Measurements from ENCODE around the gene RASD1. TPM values are rescaled to one million over a fixed set of nuclear protein-coding genes. Genes with fewer than 3 reads are reported as not detected.
"Not testable (repeated sequence)": the region's sequence is repeated elsewhere in the genome, so short reads cannot be mapped to it uniquely, and the experiment has no call there.

The RASD1 gene
- total and polyA plus RNA-seq, 10 donors, result 2.9 to 52.3 (median 10.2) TPM

GRCh38 chr17:17492085-17492484, 4.1 kb downstream of the RASD1 start:
- no peaks in the 10 kb centered on the region for H3K9me3 ChIP-seq
- H3K27ac ChIP-seq, result no peak overlapping the region
- intact Hi-C loops (cut with DNase I; ENCODE audit: low total_unique reads), result no loop called here
- no peak for DNase-seq
- 82 to 90% (median 88%) methylated on average over 11 of the region's 11 CpGs for WGBS, 5 donors
- H3K27me3 ChIP-seq (replicated peaks in 1 of 7), result peaks cover 0 to 27% (median 17%) of the 10 kb centered on the region in 7 donors
- TF ChIP-seq POLR2AphosphoS5 (IDR thresholded peaks at IDR 0.05) (no peak), CTCF (IDR thresholded peaks at IDR 0.05 in 8 of 11, conservative IDR thresholded peaks at IDR 0.05 in 3 of 11) (no peak), POLR2A (IDR thresholded peaks at IDR 0.05) (no peak)
- H3K4me1 ChIP-seq, result peaks cover 16 to 60% (median 41%) of the 10 kb centered on the region in 6 donors
- no peak overlapping the region for H3K4me3 ChIP-seq
- peaks cover 2 to 62% (median 23%) of the 10 kb centered on the region in 6 donors for H3K36me3 ChIP-seq

GRCh38 chr17:17491546-17491988, 4.6 kb downstream of the RASD1 start:
- Histone ChIP-seq H3K4me3 (no peak overlapping the region), H3K27ac (no peak overlapping the region), H3K36me3 (peaks cover 2 to 67% (median 24%) of the 10 kb centered on the region in 6 donors), H3K4me1 (peaks cover 13 to 55% (median 36%) of the 10 kb centered on the region in 6 donors), H3K9me3 (no peaks in the 10 kb centered on the region), H3K27me3 (replicated peaks in 1 of 7) (peaks cover 0 to 21% (median 17%) of the 10 kb centered on the region in 7 donors)
- intact Hi-C loops (cut with DNase I; ENCODE audit: low total_unique reads), result no loop called here
- DNase-seq, result peak; percentile 73
- 75 to 92% (median 79%) methylated on average over 11 to 17 of the region's 17 CpGs for WGBS, 5 donors
- TF ChIP-seq CTCF (IDR thresholded peaks at IDR 0.05 in 8 of 11, conservative IDR thresholded peaks at IDR 0.05 in 3 of 11) (no peak), POLR2AphosphoS5 (IDR thresholded peaks at IDR 0.05) (peak in 1 of 3 donors; percentile 16)

- Histone ChIP-seq H3K4me1 (peaks cover 13 to 50% (median 31%) of the 10 kb centered on the region in 6 donors), H3K9me3 (no peaks in the 10 kb centered on the region), H3K4me3 (no peak overlapping the region), H3K36me3 (peaks cover 2 to 72% (median 25%) of the 10 kb centered on the region in 6 donors), H3K27ac (no peak overlapping the region), H3K27me3 (replicated peaks in 1 of 7) (peaks cover 0 to 16% (median 13%) of the 10 kb centered on the region in 7 donors)
- TF ChIP-seq POLR2A (IDR thresholded peaks at IDR 0.05), result no peak
- TF ChIP-seq POLR2AphosphoS5 (IDR thresholded peaks at IDR 0.05), result no peak
- no peak for TF ChIP-seq CTCF (IDR thresholded peaks at IDR 0.05 in 8 of 11, conservative IDR thresholded peaks at IDR 0.05 in 3 of 11)
- peak; percentile 38 for DNase-seq
- WGBS, 5 donors, result 75 to 89% (median 79%) methylated on average over 6 to 10 of the region's 10 CpGs
- intact Hi-C loops (cut with DNase I; ENCODE audit: low total_unique reads), result no loop called here
These were observed 5.1 kb downstream of the RASD1 start for GRCh38 chr17:17491031-17491471.

- intact Hi-C loops (cut with DNase I; ENCODE audit: low total_unique reads), result no loop called here
- DNase-seq, result peak; percentile 14
- 49 to 87% (median 52%) methylated on average over 2 of the region's 2 CpGs for WGBS, 5 donors
- Histone ChIP-seq H3K4me1 (peaks cover 0 to 48% (median 19%) of the 10 kb centered on the region in 6 donors), H3K36me3 (peaks cover 2 to 94% (median 27%) of the 10 kb centered on the region in 6 donors), H3K9me3 (no peaks in the 10 kb centered on the region), H3K27ac (no peak overlapping the region), H3K27me3 (replicated peaks in 1 of 7) (no peaks in the 10 kb centered on the region), H3K4me3 (no peak overlapping the region)
- TF ChIP-seq POLR2A (IDR thresholded peaks at IDR 0.05), result no peak
- no peak for TF ChIP-seq POLR2AphosphoS5 (IDR thresholded peaks at IDR 0.05)
- no peak for TF ChIP-seq CTCF (IDR thresholded peaks at IDR 0.05 in 8 of 11, conservative IDR thresholded peaks at IDR 0.05 in 3 of 11)
These were observed 8.2 kb downstream of the RASD1 start for GRCh38 chr17:17487998-17488397.

- not testable (repeated sequence) for H3K27me3 ChIP-seq (replicated peaks in 1 of 7)
- WGBS, 5 donors, result 94 to 97% (median 97%) methylated on average over 12 to 23 of the region's 23 CpGs
These were observed 9.8 kb downstream of the RASD1 start for GRCh38 chr17:17486416-17486815.

More at GRCh38 chr17:17486416-17486815, 9.8 kb downstream of the RASD1 start:
- H3K9me3 ChIP-seq; H3K4me3 ChIP-seq; H3K27ac ChIP-seq; intact Hi-C loops (cut with DNase I; ENCODE audit: low total_unique reads): not testable (repeated sequence)
- DNase-seq, result peak; percentile 69
- H3K36me3 ChIP-seq, result peaks cover 2 to 81% (median 18%) of the 10 kb centered on the region in 6 donors
- H3K4me1 ChIP-seq, result peaks cover under 1 to 49% (median 23%) of the 10 kb centered on the region in 6 donors

Measured in spleen (tissue), 11 donors.